WERI-Rb-1 (cell line): ENCODE measurements around the gene SOWAHA.

Source experiments
- DNase-seq: peaks from one replicate; pipeline ENCODE4 v3.0.0-alpha.2; 2020
- H3K27ac ChIP-seq: fragments of 250-450 bp; sonication (Bioruptor Pico); 2 replicates; pipeline ENCODE4 v1.5.1; 2020; ENCODE audit warnings: mild to moderate bottlenecking, moderate library complexity
- H3K27me3 ChIP-seq: fragments of 250-450 bp; sonication (Bioruptor Pico); 2 replicates; pipeline ENCODE4 v1.5.1; 2021; ENCODE audit warnings: mild to moderate bottlenecking, low read depth, moderate library complexity; ENCODE audit not compliant: insufficient read depth, severe bottlenecking
- H3K36me3 ChIP-seq: fragments of 250-450 bp; sonication (Bioruptor Pico); 2 replicates; pipeline ENCODE4 v1.5.1; 2020; ENCODE audit warnings: mild to moderate bottlenecking, moderate library complexity
- H3K4me3 ChIP-seq: 2 replicates; pipeline ENCODE4 v1.5.1; 2011; ENCODE audit warnings: low read depth, mild to moderate bottlenecking, control low read depth, low read length
- H3K9me3 ChIP-seq: fragments of 250-450 bp; sonication (Bioruptor Pico); 2 replicates; pipeline ENCODE4 v1.5.1; 2021; ENCODE audit warnings: mild to moderate bottlenecking, moderate library complexity; ENCODE audit not compliant: severe bottlenecking
- CTCF ChIP-seq: IDR thresholded peaks from 2 replicates; pipeline ENCODE4 v1.5.1; 2011; ENCODE audit warnings: low read depth, mild to moderate bottlenecking, control low read depth, inconsistent platforms, low read length

The SOWAHA gene

DNA sequence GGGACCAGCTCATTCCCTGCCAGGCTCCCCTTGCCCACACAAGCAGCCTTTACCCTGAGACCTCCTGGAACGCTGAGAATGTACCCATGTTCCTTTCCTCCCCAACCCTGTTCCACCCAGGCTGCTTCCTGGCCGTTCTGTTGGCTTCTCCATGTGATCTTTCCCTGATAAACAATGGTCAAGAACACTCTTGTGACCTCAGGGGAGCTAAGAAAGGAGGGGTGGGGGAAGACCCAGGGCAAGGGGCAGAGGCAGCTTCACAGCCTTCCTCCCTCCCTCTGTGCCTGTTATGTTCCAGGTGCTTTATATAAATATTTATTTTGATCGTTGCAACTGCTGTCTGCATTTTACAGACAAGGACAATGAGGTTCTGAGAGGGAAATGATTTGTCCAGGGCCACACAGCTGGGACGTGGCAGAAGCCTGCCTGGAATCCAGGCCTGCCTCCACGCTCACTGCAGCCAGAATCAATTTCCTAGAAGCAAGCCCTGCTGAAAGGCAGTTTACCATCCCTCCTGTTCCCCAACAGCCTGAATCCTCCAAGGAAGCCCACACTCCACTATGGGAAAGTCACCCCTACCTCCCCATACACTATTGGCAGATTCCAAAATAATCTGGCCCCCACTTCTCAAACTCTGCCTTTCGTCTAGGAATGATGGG is 13.5 kb downstream of the SOWAHA start:
- Histone ChIP-seq H3K9me3 (no peaks in the 10 kb centered on the region), H3K36me3 (no peaks in the 10 kb centered on the region; the same call in none of the 2 replicates), H3K27ac (no peak overlapping the region), H3K27me3 (no peaks in the 10 kb centered on the region), H3K4me3 (no peak overlapping the region)
- no peak for DNase-seq
- TF ChIP-seq CTCF: no peak

DNA sequence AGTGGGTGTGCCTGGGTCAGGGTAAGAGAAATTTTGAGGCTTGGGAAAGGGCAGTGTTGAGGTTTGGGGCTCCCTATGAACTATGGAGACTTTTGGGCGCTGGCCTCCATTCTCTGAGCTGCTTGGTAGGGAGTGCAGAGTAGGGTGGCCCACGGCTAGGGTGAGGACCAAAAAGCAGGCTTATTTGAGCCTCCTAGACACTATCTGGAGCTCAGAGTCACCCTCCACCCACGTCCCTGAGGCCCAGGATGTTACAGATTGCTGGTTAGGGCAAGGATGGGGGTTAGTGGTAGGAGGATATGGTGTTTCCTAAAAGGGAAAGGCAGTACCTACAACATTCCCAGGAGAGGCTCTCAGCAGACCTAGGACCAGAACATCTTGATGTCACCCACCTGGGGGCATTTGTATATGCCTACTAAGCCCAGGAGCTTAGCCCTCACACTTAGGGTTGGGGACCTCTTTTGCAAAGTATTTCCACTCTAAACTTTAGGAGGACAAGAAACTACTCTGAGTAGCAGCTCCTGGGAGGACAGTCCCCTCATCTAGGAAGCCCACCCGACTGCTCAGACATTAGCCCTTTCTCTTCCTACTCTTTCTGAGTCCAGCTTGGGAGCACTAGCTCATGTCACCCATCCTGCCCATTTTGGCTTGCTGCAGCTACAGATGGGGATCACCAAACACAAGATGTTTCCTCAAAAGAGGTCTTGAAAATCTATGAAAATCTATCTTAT is 15.0 kb downstream of the SOWAHA start:
- no peak for DNase-seq
- TF ChIP-seq CTCF: no peak
- Histone ChIP-seq H3K9me3 (no peaks in the 10 kb centered on the region), H3K36me3 (no peaks in the 10 kb centered on the region; the same call in none of the 2 replicates), H3K27me3 (no peaks in the 10 kb centered on the region), H3K4me3 (no peak overlapping the region), H3K27ac (no peak overlapping the region)

- Histone ChIP-seq H3K36me3 (no peaks in the 10 kb centered on the region; the same call in none of the 2 replicates), H3K9me3 (no peaks in the 10 kb centered on the region), H3K27ac (no peak overlapping the region), H3K4me3 (no peak overlapping the region), H3K27me3 (no peaks in the 10 kb centered on the region)
- TF ChIP-seq CTCF: no peak
- DNase-seq: no peak
Observed at GRCh38 chr5:132828846-132829494, 15.9 kb downstream of the SOWAHA start.

- peak overlapping the region; percentile 62 for H3K4me3 ChIP-seq
- H3K9me3 ChIP-seq: no peaks in the 10 kb centered on the region
- peak overlapping the region; percentile 94 for H3K27ac ChIP-seq
- H3K27me3 ChIP-seq: no peaks in the 10 kb centered on the region
- peak; percentile 86 for DNase-seq
- no peaks in the 10 kb centered on the region; the same call in none of the 2 replicates for H3K36me3 ChIP-seq
- peak; percentile 94 for TF ChIP-seq CTCF
Observed at GRCh38 chr5:132829742-132830435, 16.8 kb downstream of the SOWAHA start.

DNA sequence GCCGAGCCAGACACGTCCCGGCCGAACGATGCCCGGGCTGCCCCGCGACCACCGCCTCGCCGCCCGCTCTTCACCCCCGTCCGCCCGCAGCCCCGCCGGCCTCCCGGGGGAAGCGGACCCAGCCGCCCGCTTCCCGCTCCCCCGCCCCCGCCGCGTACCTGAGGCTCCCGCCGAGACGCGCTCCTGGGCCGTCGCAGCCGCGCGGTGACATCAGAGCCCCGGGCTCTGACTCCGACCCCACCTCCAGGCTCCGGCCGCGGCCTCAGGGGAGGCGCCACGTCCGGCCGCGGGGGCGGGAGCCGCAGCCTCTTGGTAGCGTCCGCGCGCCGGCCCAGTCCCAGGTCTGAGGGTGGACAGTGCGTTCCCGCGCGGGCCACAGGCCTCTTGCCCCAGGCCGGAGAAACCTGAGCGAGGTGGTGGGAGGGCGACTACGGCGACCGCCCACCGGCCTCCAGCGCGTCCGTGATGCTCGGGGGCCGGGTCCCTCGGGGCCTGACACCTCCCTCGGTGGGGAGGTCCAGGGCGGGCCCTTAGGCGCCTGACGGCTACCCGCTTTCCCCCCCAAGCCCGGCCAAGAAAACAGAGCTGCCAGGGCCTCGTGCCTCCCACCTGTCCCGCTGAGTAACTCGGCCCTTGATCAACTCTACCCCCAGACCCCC is 17.5 kb downstream of the SOWAHA start, which contains the start of gene SHROOM1:
SHROOM1 (minus strand) TSS at position 212 of the 659 bp plus-strand sequence. CDS start 4,507 bp downstream, outside the sequence.
- peak; percentile 78 for DNase-seq
- no peaks in the 10 kb centered on the region for H3K9me3 ChIP-seq
- H3K27ac ChIP-seq: peak within 1 kb of the TSS; percentile 94
- no peaks in the 10 kb centered on the region for H3K27me3 ChIP-seq
- peak within 1 kb of the TSS; percentile 62 for H3K4me3 ChIP-seq
- H3K36me3 ChIP-seq: no peaks in the 10 kb centered on the region; the same call in none of the 2 replicates
- TF ChIP-seq CTCF: no peak
